ENCODE measurements around the gene DUSP5. TPM values are rescaled to one million over a fixed set of nuclear protein-coding genes. Genes with fewer than 3 reads are reported as not detected.

The DUSP5 gene
- total RNA-seq, 2 experiments from 2014 or later, result 0.06 to 0.97 TPM

DNA sequence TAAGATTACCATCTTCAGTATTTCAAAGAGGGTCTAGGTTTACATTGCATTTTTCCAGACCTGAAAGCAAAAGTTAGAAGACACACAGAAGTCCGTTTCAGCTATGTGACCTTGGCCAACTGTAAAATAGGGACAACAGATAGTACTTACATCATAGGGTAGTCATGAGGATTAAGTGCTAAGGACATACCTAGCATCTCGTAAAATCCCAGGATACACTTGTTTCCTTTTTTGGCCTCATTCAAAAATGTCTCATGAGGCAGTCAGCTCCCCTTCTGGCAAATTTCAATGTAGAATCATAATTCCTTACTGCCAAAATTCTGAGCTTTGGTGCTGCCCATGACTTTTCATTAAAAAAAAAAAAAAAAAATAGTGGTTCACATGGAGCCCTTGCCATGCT, 6.4 kb upstream of the DUSP5 start:
- no peak for DNase-seq (ENCODE audit: low spot score)
- ChIA-PET POLR2A (interaction anchor here (0.9 to 2.2 kb wide), 5 partner anchors 8 to 31 kb away, joined by 3 to 9 read pairs (median 7); no protein-coding TSS in a partner anchor), CTCF (ENCODE audit: unreplicated experiment) (no interaction called here)
- Histone ChIP-seq H3K4me3 (ENCODE audit: low read depth, low read length, poor library complexity, severe bottlenecking) (no peak overlapping the region), H3K9me3 (ENCODE audit: low read length) (no peaks in the 10 kb centered on the region), H2AFZ (ENCODE audit: low read length) (no peak overlapping the region), H3K27ac (ENCODE audit: low read depth, low read length, poor library complexity, severe bottlenecking) (no peak overlapping the region), H3K9me2 (ENCODE audit: insufficient read depth, low read length) (no peaks in the 10 kb centered on the region), H3K36me3 (ENCODE audit: insufficient read depth, low read length) (no peaks in the 10 kb centered on the region), H3K79me2 (ENCODE audit: insufficient read depth, low read depth, low read length) (no peaks in the 10 kb centered on the region), H3K4me1 (ENCODE audit: insufficient read depth, low read length, poor library complexity, severe bottlenecking) (peaks cover 23% of the 10 kb centered on the region), H4K20me1 (ENCODE audit: insufficient read depth, low read length) (no peaks in the 10 kb centered on the region), H3K4me2 (ENCODE audit: low read length) (no peak overlapping the region)
- TF ChIP-seq, protein P1, sequence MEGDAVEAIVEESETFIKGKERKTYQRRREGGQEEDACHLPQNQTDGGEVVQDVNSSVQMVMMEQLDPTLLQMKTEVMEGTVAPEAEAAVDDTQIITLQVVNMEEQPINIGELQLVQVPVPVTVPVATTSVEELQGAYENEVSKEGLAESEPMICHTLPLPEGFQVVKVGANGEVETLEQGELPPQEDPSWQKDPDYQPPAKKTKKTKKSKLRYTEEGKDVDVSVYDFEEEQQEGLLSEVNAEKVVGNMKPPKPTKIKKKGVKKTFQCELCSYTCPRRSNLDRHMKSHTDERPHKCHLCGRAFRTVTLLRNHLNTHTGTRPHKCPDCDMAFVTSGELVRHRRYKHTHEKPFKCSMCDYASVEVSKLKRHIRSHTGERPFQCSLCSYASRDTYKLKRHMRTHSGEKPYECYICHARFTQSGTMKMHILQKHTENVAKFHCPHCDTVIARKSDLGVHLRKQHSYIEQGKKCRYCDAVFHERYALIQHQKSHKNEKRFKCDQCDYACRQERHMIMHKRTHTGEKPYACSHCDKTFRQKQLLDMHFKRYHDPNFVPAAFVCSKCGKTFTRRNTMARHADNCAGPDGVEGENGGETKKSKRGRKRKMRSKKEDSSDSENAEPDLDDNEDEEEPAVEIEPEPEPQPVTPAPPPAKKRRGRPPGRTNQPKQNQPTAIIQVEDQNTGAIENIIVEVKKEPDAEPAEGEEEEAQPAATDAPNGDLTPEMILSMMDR (conservative IDR thresholded peaks at IDR 0.05; ENCODE audit: low read length), result no peak
- TF ChIP-seq EZH2phosphoT487 (IDR thresholded peaks at IDR 0.05; ENCODE audit: borderline replicate concordance, low read depth, low read length), result no peak
- intact Hi-C loops (cut with micrococcal nuclease; ENCODE audit: unreplicated experiment), result no loop called here
- BruUV-seq (replicated peaks), result no TSS peak

DNA sequence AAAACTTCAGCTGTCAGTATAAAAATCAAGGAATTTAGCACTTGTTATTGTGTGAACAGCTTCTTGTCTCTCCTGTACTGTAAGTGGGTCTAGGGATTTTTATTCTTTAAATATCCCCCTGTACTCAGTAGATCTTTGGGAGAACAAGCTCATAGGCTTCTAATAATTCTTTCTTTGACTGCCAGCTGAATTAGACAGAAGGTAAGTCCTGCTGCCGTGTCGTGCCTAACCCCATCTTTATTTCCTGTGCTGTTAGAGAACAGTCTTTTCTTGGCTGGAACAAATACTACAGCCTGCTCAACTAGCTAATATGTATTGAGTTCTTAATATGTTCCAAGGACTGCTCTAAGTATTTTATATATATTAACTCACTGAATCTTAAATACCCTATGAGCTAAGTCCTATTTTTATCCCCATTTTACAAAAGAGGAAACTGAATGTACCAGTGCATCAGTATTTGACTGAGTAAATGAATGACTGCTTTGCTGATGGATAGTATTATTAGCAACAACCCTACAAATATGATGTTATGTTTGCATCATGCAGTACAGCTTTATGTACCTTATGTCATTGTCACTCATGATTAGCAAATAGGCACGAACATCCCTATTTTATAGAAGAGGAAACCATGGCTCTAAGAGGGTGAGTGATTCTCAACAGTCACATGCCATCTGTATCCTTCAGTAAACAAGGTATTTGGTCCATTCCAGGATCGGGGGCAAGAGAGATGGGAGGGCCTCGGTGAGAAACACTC, 5.5 kb upstream of the DUSP5 start:
- no peaks in the 10 kb centered on the region for H4K20me1 ChIP-seq (ENCODE audit: insufficient read depth, low read length)
- no peak overlapping the region for H3K4me3 ChIP-seq (ENCODE audit: low read depth, low read length, poor library complexity, severe bottlenecking)
- no peak overlapping the region for H2AFZ ChIP-seq (ENCODE audit: low read length)
- DNase-seq (ENCODE audit: low spot score), result no peak
- H3K9me2 ChIP-seq (ENCODE audit: insufficient read depth, low read length), result no peaks in the 10 kb centered on the region
- BruUV-seq (replicated peaks), result no TSS peak
- no peaks in the 10 kb centered on the region for H3K9me3 ChIP-seq (ENCODE audit: low read length)
- H3K79me2 ChIP-seq (ENCODE audit: insufficient read depth, low read depth, low read length), result no peaks in the 10 kb centered on the region
- no peak for TF ChIP-seq EZH2phosphoT487 (IDR thresholded peaks at IDR 0.05; ENCODE audit: borderline replicate concordance, low read depth, low read length)
- TF ChIP-seq, protein P1 (conservative IDR thresholded peaks at IDR 0.05; ENCODE audit: low read length), result no peak
- H3K27ac ChIP-seq (ENCODE audit: low read depth, low read length, poor library complexity, severe bottlenecking), result no peak overlapping the region
- POLR2A ChIA-PET, result interaction anchor here (0.8 to 2.2 kb wide), 12 partner anchors 9 to 279 kb away, joined by 3 to 9 read pairs (median 3); no protein-coding TSS in a partner anchor
- peak overlapping the region; percentile 27; the same call in 1 of the 2 replicates for H3K4me2 ChIP-seq (ENCODE audit: low read length)
- intact Hi-C loops (cut with micrococcal nuclease; ENCODE audit: unreplicated experiment), result no loop called here
- H3K36me3 ChIP-seq (ENCODE audit: insufficient read depth, low read length), result no peaks in the 10 kb centered on the region
- peaks cover 23% of the 10 kb centered on the region for H3K4me1 ChIP-seq (ENCODE audit: insufficient read depth, low read length, poor library complexity, severe bottlenecking)
- CTCF ChIA-PET (ENCODE audit: unreplicated experiment), result interaction anchor here (1.0 kb wide), 1 partner anchor 55 kb away, joined by 3 read pairs; no protein-coding TSS in a partner anchor

All from OCI-LY7 (cell line).